Measurements from ENCODE around the gene KRTAP5-10. TPM values are rescaled to one million over a fixed set of nuclear protein-coding genes. Genes with fewer than 3 reads are reported as not detected.
"Not testable (repeated sequence)": the region's sequence is repeated elsewhere in the genome, so short reads cannot be mapped to it uniquely, and the experiment has no call there.

Gene KRTAP5-10
- total and polyA plus RNA-seq, 2 experiments from 2014 or later = not detected

DNA sequence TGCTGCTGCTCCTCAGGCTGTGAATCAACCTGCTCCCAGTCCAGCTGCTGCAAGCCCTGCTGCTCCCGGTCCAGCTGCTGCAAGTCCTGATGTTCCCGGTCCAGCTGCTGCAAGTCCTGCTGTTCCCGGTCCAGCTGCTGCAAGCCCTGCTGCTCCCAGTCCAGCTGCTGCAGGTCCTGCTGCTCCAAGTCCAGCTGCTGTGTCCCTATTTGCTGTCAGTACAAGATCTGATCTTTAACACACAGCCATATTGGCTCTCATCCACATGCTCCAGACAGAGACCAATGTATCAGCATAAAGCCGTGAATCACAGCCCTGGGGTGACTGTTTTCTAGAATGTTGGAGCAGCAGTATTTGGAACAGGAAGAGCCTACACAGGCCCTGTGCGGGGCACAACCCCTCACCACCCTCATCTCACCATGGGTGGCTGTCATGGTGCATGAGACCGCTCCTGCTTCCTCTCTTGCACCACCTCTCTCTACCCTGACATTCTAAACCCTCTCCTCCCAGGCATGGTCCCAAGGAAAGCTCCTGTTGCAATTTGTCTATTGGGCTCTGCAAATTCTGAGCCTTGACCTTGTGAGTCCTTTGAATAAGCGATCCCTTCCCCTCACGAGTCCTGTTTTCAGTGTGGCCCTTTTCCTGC, 3.5 kb downstream of the KRTAP5-10 start:
- Histone ChIP-seq H3K4me1 (ENCODE audit: insufficient read depth) (no peaks in the 10 kb centered on the region), H3K9me3 (ENCODE audit: low read depth) (no peaks in the 10 kb centered on the region), H3F3A (ENCODE audit: insufficient read depth) (no peaks in the 10 kb centered on the region), H4K20me1 (ENCODE audit: insufficient read depth) (no peaks in the 10 kb centered on the region), H3K9me2 (ENCODE audit: insufficient read depth) (no peaks in the 10 kb centered on the region), H3K79me2 (ENCODE audit: insufficient read depth) (no peaks in the 10 kb centered on the region), H3K36me3 (ENCODE audit: low read depth) (no peaks in the 10 kb centered on the region), H3K4me3 (no peak overlapping the region), H3K9ac (no peak overlapping the region), H2AFZ (no peak overlapping the region), H3K27ac (no peak overlapping the region), H3K27me3 (replicated peaks; ENCODE audit: insufficient read depth) (peaks cover 15% of the 10 kb centered on the region), H3K4me2 (ENCODE audit: unreplicated experiment) (no peak overlapping the region)
- in situ Hi-C loops (cut with MboI) = no loop called here
- DNase-seq = peak; percentile 47
- TF ChIP-seq EZH2 (IDR thresholded peaks at IDR 0.05; ENCODE audit: insufficient read depth, poor library complexity, severe bottlenecking) = no peak
- TF ChIP-seq EZH2phosphoT487 (IDR thresholded peaks at IDR 0.05; ENCODE audit: insufficient read depth, low read depth) = no peak
- WGBS, 2 experiments (ENCODE audit: low coverage in 1 of 2, low lambda C conversion rate in 2 of 2, missing lambda C conversion rate in 2 of 2) = 53 to 58% methylated on average over 8 of the region's 8 CpGs

GRCh38 chr11:71571101-71571850, 5.9 kb downstream of the KRTAP5-10 start:
- H3K4me3 ChIP-seq; H3K27ac ChIP-seq; H3F3A ChIP-seq (ENCODE audit: insufficient read depth); H3K79me2 ChIP-seq (ENCODE audit: insufficient read depth); H3K9me2 ChIP-seq (ENCODE audit: insufficient read depth); H2AFZ ChIP-seq; H4K20me1 ChIP-seq (ENCODE audit: insufficient read depth); H3K9me3 ChIP-seq (ENCODE audit: low read depth); DNase-seq; H3K4me1 ChIP-seq (ENCODE audit: insufficient read depth); H3K4me2 ChIP-seq (ENCODE audit: unreplicated experiment); H3K9ac ChIP-seq; H3K36me3 ChIP-seq (ENCODE audit: low read depth); in situ Hi-C loops (cut with MboI): not testable (repeated sequence)
- peaks cover 32% of the 10 kb centered on the region for H3K27me3 ChIP-seq (replicated peaks; ENCODE audit: insufficient read depth)
- WGBS, 2 experiments (ENCODE audit: low coverage in 1 of 2, low lambda C conversion rate in 2 of 2, missing lambda C conversion rate in 2 of 2) = 78 to 79% methylated on average over 26 to 39 of the region's 39 CpGs

DNA sequence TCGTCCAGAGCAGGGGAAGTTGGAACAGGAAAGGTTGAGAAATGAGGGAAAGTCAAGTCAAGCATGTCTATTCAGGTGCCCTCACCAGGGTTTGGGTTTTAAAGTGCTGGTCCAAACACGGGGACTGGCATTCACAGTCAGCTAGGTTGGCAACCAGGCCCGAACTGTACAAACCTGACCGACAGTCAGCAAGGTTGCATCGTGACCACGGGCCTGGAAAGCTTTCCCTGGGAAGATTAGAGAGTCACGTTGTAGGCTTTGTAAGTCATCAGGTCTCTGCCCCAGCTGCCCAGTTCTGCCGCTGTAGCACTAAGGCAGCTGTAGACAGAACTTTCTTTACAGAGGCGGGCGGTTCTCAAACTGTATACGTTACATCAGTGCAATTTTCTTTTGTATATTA, 7.4 kb downstream of the KRTAP5-10 start:
- Histone ChIP-seq H3K4me2 (ENCODE audit: unreplicated experiment) (no peak overlapping the region), H3K36me3 (ENCODE audit: low read depth) (no peaks in the 10 kb centered on the region), H3K9me3 (ENCODE audit: low read depth) (no peaks in the 10 kb centered on the region), H3K27ac (no peak overlapping the region), H3K79me2 (ENCODE audit: insufficient read depth) (no peaks in the 10 kb centered on the region), H3F3A (ENCODE audit: insufficient read depth) (no peaks in the 10 kb centered on the region), H3K27me3 (replicated peaks; ENCODE audit: insufficient read depth) (peaks cover 32% of the 10 kb centered on the region), H4K20me1 (ENCODE audit: insufficient read depth) (no peaks in the 10 kb centered on the region), H2AFZ (no peak overlapping the region), H3K9me2 (ENCODE audit: insufficient read depth) (no peaks in the 10 kb centered on the region), H3K4me3 (no peak overlapping the region), H3K9ac (no peak overlapping the region), H3K4me1 (ENCODE audit: insufficient read depth) (no peaks in the 10 kb centered on the region)
- no peak for TF ChIP-seq EZH2phosphoT487 (IDR thresholded peaks at IDR 0.05; ENCODE audit: insufficient read depth, low read depth)
- TF ChIP-seq EZH2 (IDR thresholded peaks at IDR 0.05; ENCODE audit: insufficient read depth, poor library complexity, severe bottlenecking) = no peak
- WGBS, 2 experiments (ENCODE audit: low coverage in 1 of 2, low lambda C conversion rate in 2 of 2, missing lambda C conversion rate in 2 of 2) = 54 to 58% methylated on average over 11 of the region's 11 CpGs
- in situ Hi-C loops (cut with MboI) = no loop called here
- DNase-seq = no peak

DNA sequence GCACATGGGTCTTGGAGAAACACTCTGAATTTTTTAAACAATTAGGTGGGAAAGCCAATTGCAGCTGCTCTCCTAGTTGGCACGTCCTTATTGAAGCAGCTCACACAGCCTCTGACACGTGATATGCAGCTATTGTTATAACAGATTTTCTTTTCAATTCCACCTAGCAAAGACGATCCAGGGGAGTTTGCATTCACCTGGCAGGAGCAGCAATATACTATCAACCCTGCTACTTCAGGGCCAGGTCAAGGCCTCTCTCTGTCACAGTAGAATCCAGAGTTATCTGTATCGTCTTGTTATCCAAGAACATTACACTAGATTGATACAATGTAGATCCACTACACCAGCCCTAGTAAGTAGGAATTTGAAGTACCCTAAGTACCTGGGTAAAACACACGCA, 9.1 kb downstream of the KRTAP5-10 start:
- Histone ChIP-seq H3K4me2 (ENCODE audit: unreplicated experiment) (no peak overlapping the region), H3K4me1 (ENCODE audit: insufficient read depth) (no peaks in the 10 kb centered on the region), H3K9ac (no peak overlapping the region), H3F3A (ENCODE audit: insufficient read depth) (no peaks in the 10 kb centered on the region), H2AFZ (no peak overlapping the region), H3K27ac (no peak overlapping the region), H3K9me3 (ENCODE audit: low read depth) (no peaks in the 10 kb centered on the region), H3K27me3 (replicated peaks; ENCODE audit: insufficient read depth) (peaks cover 25% of the 10 kb centered on the region; the same call in 1 of the 2 replicates), H3K36me3 (ENCODE audit: low read depth) (no peaks in the 10 kb centered on the region), H3K9me2 (ENCODE audit: insufficient read depth) (no peaks in the 10 kb centered on the region), H3K4me3 (no peak overlapping the region), H4K20me1 (ENCODE audit: insufficient read depth) (no peaks in the 10 kb centered on the region), H3K79me2 (ENCODE audit: insufficient read depth) (no peaks in the 10 kb centered on the region)
- no peak for DNase-seq
- 23 to 30% methylated on average over 5 of the region's 5 CpGs for WGBS, 2 experiments (ENCODE audit: low coverage in 1 of 2, low lambda C conversion rate in 2 of 2, missing lambda C conversion rate in 2 of 2)
- in situ Hi-C loops (cut with MboI) = no loop called here
- no peak for TF ChIP-seq EZH2 (IDR thresholded peaks at IDR 0.05; ENCODE audit: insufficient read depth, poor library complexity, severe bottlenecking)
- TF ChIP-seq EZH2phosphoT487 (IDR thresholded peaks at IDR 0.05; ENCODE audit: insufficient read depth, low read depth) = no peak
